Transverse colon (tissue), 4 donors: Measurements from ENCODE around the gene CAMK2B.

Experiments used
- CTCF ChIP-seq, 5 experiments: fragments of 200-600 bp in 3 of 5; fragments of 450-650 bp in 2 of 5; sonication (generic) in 3 of 5; IDR thresholded peaks; 1 replicate in 2 of 5; 2 replicates in 3 of 5; pipeline ENCODE4 v1.5.1; 2016 to 2017; ENCODE audit warnings: antibody characterized with exemption in 5 of 5, inconsistent platforms in 3 of 5, mild to moderate bottlenecking in 2 of 5, moderate library complexity in 1 of 5
- POLR2AphosphoS5 ChIP-seq, 3 donors: sonication (generic); formaldehyde crosslinking; IDR thresholded peaks; one replicate each; pipeline ENCODE4 v1.6.1; 2016; ENCODE audit warnings: antibody characterized with exemption in 3 of 3

- TF ChIP-seq CTCF (IDR thresholded peaks at IDR 0.05) (no peak), POLR2AphosphoS5 (IDR thresholded peaks at IDR 0.05) (no peak)
Observed at GRCh38 chr7:44330331-44330730, 4.9 kb upstream of the CAMK2B start.
